GM18505 (cell line): ENCODE measurements around the gene IL19.

Experiments
- ATAC-seq: cut with Tn5 transposase; IDR thresholded peaks from one replicate; pipeline ENCODE4 v1.9.1; 2021; ENCODE audit not compliant: unreplicated experiment
- POLR2A ChIP-seq: IDR thresholded peaks from 4 replicates; pipeline ENCODE4 v1.6.1; 2011; ENCODE audit warnings: borderline replicate concordance; ENCODE audit not compliant: insufficient read depth, insufficient read length; ENCODE audit errors: extremely low read depth

The IL19 gene

DNA sequence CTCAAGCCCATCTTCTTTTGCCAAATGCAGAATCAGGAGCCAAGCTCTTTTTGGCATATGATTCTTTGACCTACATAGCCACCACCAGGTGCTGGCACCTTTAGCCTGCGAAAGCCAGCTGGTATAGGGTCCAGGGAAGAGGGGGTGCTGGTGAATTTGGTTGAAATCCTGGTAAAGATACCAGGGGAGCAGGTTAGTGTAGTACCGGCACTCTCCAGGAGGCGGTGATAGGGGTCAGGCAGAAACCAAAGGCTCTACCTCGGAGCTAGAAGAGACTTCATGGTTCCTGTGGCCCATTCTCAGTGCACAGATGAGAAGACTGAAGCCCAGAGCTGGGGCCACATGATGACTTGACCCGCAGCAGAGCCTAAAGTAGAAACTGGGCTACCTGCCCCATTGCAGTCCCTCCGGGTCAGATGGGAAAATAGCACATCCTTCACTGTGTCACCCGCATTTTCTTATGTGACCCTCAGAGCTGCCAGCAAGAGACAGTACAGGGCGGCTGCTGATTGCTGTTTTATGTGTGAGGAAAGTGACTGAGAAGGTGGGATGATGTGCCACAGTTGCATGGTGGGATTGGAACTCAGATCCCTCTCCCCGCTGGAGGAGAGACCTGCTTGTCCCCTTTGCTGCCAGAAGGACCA, 36.0 kb upstream of the IL19 start:
- no peak for ATAC-seq
- TF ChIP-seq POLR2A = peak; percentile 29

- ATAC-seq = no peak
- TF ChIP-seq POLR2A = no peak
These were observed 35.0 kb upstream of the IL19 start for GRCh38 chr1:206735553-206736031.

GRCh38 chr1:206736878-206737728, 33.5 kb upstream of the IL19 start:
- no peak for TF ChIP-seq POLR2A
- ATAC-seq = no peak

GRCh38 chr1:206737729-206738201, 32.8 kb upstream of the IL19 start:
- no peak for ATAC-seq
- TF ChIP-seq POLR2A = no peak

GRCh38 chr1:206738370-206739366, 31.9 kb upstream of the IL19 start:
- peak; percentile 0 for ATAC-seq
- TF ChIP-seq POLR2A = no peak

GRCh38 chr1:206739411-206740076, 31.0 kb upstream of the IL19 start:
- peak; percentile 73 for ATAC-seq
- TF ChIP-seq POLR2A = peak; percentile 82

GRCh38 chr1:206741142-206741701, 29.4 kb upstream of the IL19 start:
- ATAC-seq = no peak
- no peak for TF ChIP-seq POLR2A

- no peak for ATAC-seq
- peak; percentile 38 for TF ChIP-seq POLR2A
These were observed 27.7 kb upstream of the IL19 start for GRCh38 chr1:206742719-206743383.

- TF ChIP-seq POLR2A = no peak
- ATAC-seq = no peak
These were observed 25.9 kb upstream of the IL19 start for GRCh38 chr1:206744683-206745082.

GRCh38 chr1:206745301-206745700, 25.3 kb upstream of the IL19 start:
- ATAC-seq = no peak
- no peak for TF ChIP-seq POLR2A

DNA sequence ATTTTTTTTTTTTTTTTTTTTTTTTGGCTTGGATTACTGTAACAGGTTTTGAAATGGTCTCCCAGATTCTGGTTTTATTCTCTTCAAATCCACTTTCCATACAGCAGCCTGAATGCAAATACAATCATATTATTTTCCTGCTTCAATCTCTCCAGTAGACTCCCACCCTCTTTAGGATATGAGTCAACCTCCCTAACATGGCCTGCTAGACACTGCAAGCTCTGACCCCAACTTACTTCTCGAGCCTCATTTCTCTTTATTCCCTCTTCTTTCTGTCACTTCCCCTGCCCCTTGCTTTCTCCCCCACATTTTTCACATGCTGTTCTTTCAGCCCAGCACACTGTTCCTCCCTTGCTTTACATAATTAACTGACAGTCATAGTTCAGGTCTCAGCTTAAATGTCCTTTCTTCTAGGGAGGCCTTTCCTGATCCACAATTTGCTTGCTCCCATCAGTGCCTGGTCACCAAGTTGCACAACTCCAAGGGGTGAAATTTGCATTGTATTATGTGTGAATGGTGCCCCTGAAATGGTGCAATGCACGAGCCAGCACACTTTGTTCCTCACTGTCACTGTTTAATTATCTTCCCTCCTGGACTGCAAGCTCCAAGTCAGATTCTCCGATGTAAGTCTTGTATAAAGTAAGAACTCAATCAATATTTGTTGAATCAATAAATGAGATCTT, 22.1 kb upstream of the IL19 start:
- no peak for ATAC-seq
- TF ChIP-seq POLR2A = no peak

GRCh38 chr1:206751891-206752290, 18.7 kb upstream of the IL19 start:
- ATAC-seq = no peak

DNA sequence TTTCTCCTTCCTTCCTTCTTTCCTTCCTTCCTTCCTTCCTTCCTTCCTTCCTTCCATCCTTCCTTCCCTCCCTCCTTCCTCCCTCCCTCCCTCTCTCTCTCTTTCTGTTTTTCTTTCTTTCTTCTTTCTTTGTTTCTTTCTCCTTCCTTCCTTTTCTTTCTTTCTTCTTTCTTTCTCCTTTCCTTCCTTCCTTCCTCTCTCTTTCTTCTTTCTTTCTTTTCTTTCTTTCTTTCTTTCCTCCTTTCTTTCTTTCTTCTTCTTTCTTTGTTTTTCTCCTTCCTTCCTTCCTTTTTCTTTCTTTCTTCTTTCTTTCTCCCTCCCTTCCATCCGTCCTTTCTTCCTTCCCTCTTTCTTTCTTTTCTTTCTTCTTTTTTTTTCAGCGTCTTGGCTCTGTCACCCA, 18.1 kb upstream of the IL19 start:
- no peak for TF ChIP-seq POLR2A
- ATAC-seq = no peak

More at GRCh38 chr1:206751891-206752290, 18.7 kb upstream of the IL19 start:
- no peak for TF ChIP-seq POLR2A
